Keratinocyte (primary cell): ENCODE results near the gene CDC20. TPM values are rescaled to one million over a fixed set of nuclear protein-coding genes. Genes with fewer than 3 reads are reported as not detected.

Experiments
- DNase-seq: peaks from one replicate; pipeline ENCODE4 v3.0.0-alpha.2; 2011; ENCODE audit warnings: low read depth, missing footprints, low spot score
- FAIRE-seq: peaks from 2 replicates; lab custom pipeline; 2011; peaks lifted over from hg19 to GRCh38; lab: Jason Lieb, UNC
- H2AFZ ChIP-seq: 2 replicates; pipeline ENCODE4 v1.6.0; 2012; ENCODE audit warnings: low read length, control low read depth, inconsistent platforms; ENCODE audit not compliant: control insufficient read depth
- H3K27ac ChIP-seq: 2 replicates; pipeline ENCODE4 v1.5.1; 2011; ENCODE audit warnings: low read length; ENCODE audit not compliant: control insufficient read depth, insufficient read depth
- H3K27me3 ChIP-seq: 3 replicates; pipeline ENCODE4 v1.6.0; 2011; ENCODE audit warnings: low read length; ENCODE audit not compliant: control insufficient read depth, insufficient read depth; ENCODE audit errors: extremely low read depth
- H3K36me3 ChIP-seq, 2 experiments: 2 replicates in 1 of 2; 3 replicates in 1 of 2; pipeline ENCODE4 v1.5.1; 2011; ENCODE audit warnings: low read length in 2 of 2, mild to moderate bottlenecking in 1 of 2; ENCODE audit not compliant: control insufficient read depth in 2 of 2, insufficient read depth in 2 of 2; ENCODE audit errors: extremely low read depth in 1 of 2
- H3K4me1 ChIP-seq: 3 replicates; pipeline ENCODE4 v1.5.1; 2011; ENCODE audit warnings: low read length; ENCODE audit not compliant: control insufficient read depth, insufficient read depth; ENCODE audit errors: extremely low read depth
- H3K4me2 ChIP-seq: 3 replicates; pipeline ENCODE4 v1.6.0; 2011; ENCODE audit warnings: low read depth, low read length; ENCODE audit not compliant: control insufficient read depth, insufficient read depth; ENCODE audit errors: extremely low read depth
- H3K4me3 ChIP-seq, 3 experiments: fragments of 200-600 bp in 1 of 3; sonication (generic) in 1 of 3; 2 replicates in 2 of 3; 3 replicates in 1 of 3; pipeline ENCODE4 v1.5.1; 2011 to 2016; ENCODE audit warnings: low read length in 3 of 3, mild to moderate bottlenecking in 3 of 3, control low read depth in 2 of 3, inconsistent platforms in 1 of 3, low read depth in 1 of 3, mixed read lengths in 1 of 3, mixed run types in 1 of 3, moderate library complexity in 1 of 3; ENCODE audit not compliant: control insufficient read depth in 2 of 3, insufficient read depth in 2 of 3; ENCODE audit errors: extremely low read depth in 1 of 3
- H3K79me2 ChIP-seq: 2 replicates; pipeline ENCODE4 v1.6.0; 2012; ENCODE audit warnings: low read length; ENCODE audit not compliant: control insufficient read depth, insufficient read depth
- H3K9ac ChIP-seq: 3 replicates; pipeline ENCODE4 v1.6.0; 2011; ENCODE audit warnings: low read length; ENCODE audit not compliant: control insufficient read depth, insufficient read depth; ENCODE audit errors: extremely low read depth
- H3K9me1 ChIP-seq: 3 replicates; pipeline ENCODE4 v1.6.0; 2011; ENCODE audit warnings: low read length; ENCODE audit not compliant: control insufficient read depth, insufficient read depth; ENCODE audit errors: extremely low read depth
- H3K9me3 ChIP-seq: 2 replicates; pipeline ENCODE4 v1.5.1; 2012; ENCODE audit warnings: low read depth, low read length; ENCODE audit not compliant: control insufficient read depth
- H4K20me1 ChIP-seq: 3 replicates; pipeline ENCODE4 v1.6.0; 2011; ENCODE audit warnings: low read length; ENCODE audit not compliant: control insufficient read depth, insufficient read depth; ENCODE audit errors: extremely low read depth
- CTCF ChIP-seq, 3 experiments: IDR thresholded peaks in 1 of 3; conservative IDR thresholded peaks in 1 of 3; optimal IDR thresholded peaks in 1 of 3; 2 replicates in 2 of 3; 3 replicates in 1 of 3; pipeline versions ENCODE3 to v1.5.1; 2011; ENCODE audit warnings: low read length in 3 of 3, mild to moderate bottlenecking in 3 of 3, moderate library complexity in 2 of 3, control low read depth in 1 of 3, inconsistent platforms in 1 of 3; ENCODE audit not compliant: insufficient read depth in 2 of 3; ENCODE audit errors: extremely low read depth in 1 of 3
- EZH2 ChIP-seq: IDR thresholded peaks from one replicate; pipeline ENCODE4 v1.6.1; 2012; ENCODE audit warnings: inconsistent platforms, mild to moderate bottlenecking, low read length, moderate library complexity
- dilution Hi-C: fragments of 300-500 bp; cut with MboI; formaldehyde crosslinking; loops from one replicate; pipeline ENCODE4 v1.7.0; 2020; ENCODE audit warnings: low sequenced_read_pairs; ENCODE audit not compliant: extremely low pct_ligation_motif_present
- polyA plus RNA-seq, 5 experiments: library from polyadenylated mRNA; depleted of rRNA in 3 of 5; stranded (reverse) in 3 of 5; stranded (forward) in 1 of 5; unstranded in 1 of 5; fragments of >200 nt; gene quantifications; 1 replicate in 1 of 5; 2 replicates in 3 of 5; 3 replicates in 1 of 5; pipeline versions ENCODE4 v1.2.1 to v1.2.3, GENCODE V29; 2011 to 2012; ENCODE audit warnings: missing spikeins in 2 of 5, low read depth in 1 of 5, low replicate concordance in 1 of 5

Gene CDC20
- polyA plus RNA-seq, 1 donor (not counting 4 experiments of a cell fraction or from before 2014, with no cell fraction given) = 84.2 TPM

GRCh38 chr1:43402089-43402865 lies 43.5 kb downstream of the CDC20 start:
- H3K9me1 ChIP-seq = no peaks in the 10 kb centered on the region
- no peak overlapping the region for H3K4me2 ChIP-seq
- TF ChIP-seq EZH2 = no peak
- no peak for TF ChIP-seq CTCF (optimal IDR thresholded peaks at IDR 0.05 in 1 of 3, IDR thresholded peaks at IDR 0.05 in 1 of 3, conservative IDR thresholded peaks at IDR 0.05 in 1 of 3; ENCODE audit: extremely low read depth in 1 of 3, insufficient read depth in 2 of 3, low read length in 3 of 3)
- H3K4me3 ChIP-seq = no peak overlapping the region
- DNase-seq (no peak), FAIRE-seq (no peak)
- dilution Hi-C loops = no loop called here
- no peak overlapping the region for H3K9ac ChIP-seq
- H3K4me1 ChIP-seq = no peaks in the 10 kb centered on the region
- no peaks in the 10 kb centered on the region for H3K27me3 ChIP-seq
- no peak overlapping the region for H2AFZ ChIP-seq
- no peaks in the 10 kb centered on the region for H4K20me1 ChIP-seq
- H3K79me2 ChIP-seq = peaks cover 1% of the 10 kb centered on the region
- no peaks in the 10 kb centered on the region for H3K9me3 ChIP-seq
- H3K36me3 ChIP-seq = peaks cover 16% of the 10 kb centered on the region in 2 experiments
- H3K27ac ChIP-seq = no peak overlapping the region

- Histone ChIP-seq H3K4me1 (no peaks in the 10 kb centered on the region), H4K20me1 (no peaks in the 10 kb centered on the region), H3K27me3 (no peaks in the 10 kb centered on the region), H3K79me2 (no peaks in the 10 kb centered on the region), H3K9me3 (no peaks in the 10 kb centered on the region), H3K4me2 (no peak overlapping the region), H3K9ac (no peak overlapping the region), H3K4me3 (no peak overlapping the region), H3K27ac (no peak overlapping the region), H3K9me1 (no peaks in the 10 kb centered on the region), H2AFZ (no peak overlapping the region), H3K36me3 (peaks cover 21 to 23% of the 10 kb centered on the region in 2 experiments)
- dilution Hi-C loops = no loop called here
- no peak for FAIRE-seq
- TF ChIP-seq CTCF (optimal IDR thresholded peaks at IDR 0.05 in 1 of 3, IDR thresholded peaks at IDR 0.05 in 1 of 3, conservative IDR thresholded peaks at IDR 0.05 in 1 of 3; ENCODE audit: extremely low read depth in 1 of 3, insufficient read depth in 2 of 3, low read length in 3 of 3) = no peak
- TF ChIP-seq EZH2 = no peak
- DNase-seq = no peak
Observed at GRCh38 chr1:43404353-43404752, 45.6 kb downstream of the CDC20 start.
